ENCODE results near the gene PUM2.

The PUM2 gene

DNA sequence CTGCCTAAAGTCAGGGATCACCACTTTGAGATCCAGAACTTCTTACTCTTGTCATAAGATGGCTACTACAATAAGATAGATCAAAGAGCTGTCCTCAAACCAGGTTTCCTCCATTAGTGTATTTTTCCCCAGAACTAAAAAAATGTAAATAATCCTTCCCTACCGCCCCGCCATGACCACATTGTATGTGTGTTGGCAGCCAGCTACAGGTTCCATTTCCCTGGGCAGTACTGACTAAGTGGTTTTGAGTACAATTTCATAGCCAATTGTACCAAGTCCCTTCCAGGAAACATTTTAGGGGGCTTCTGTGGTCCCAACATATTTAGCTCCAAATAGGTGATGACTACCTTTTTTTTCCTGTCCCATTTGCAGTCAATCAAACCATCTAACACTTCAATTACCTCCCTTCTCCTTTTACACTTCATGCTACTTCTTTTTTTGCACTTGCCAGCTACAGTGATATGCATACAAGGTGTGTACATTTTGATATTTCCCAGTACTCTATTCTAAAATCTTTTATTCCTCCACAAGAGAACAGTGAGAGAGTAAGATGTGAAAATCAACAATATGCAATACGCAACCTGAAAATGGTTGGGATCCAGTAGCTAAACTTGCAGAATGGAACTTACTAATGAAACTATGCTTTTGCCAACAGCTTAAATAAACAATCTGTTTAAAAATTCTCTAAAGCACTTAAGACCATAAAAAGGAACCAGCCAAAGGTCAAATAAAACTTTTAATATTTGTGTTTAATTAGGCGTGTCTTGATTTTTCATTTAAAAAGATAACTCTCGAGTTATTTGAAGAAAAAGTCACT is 3.9 kb downstream of the PUM2 start:
- no peaks in the 10 kb centered on the region for H3K27me3 ChIP-seq (ENCODE audit: low read depth)
- peaks cover 18% of the 10 kb centered on the region for H3K4me1 ChIP-seq
- no peak overlapping the region for H3K4me3 ChIP-seq
- no peak for DNase-seq (ENCODE audit: low spot score in 2 of 2)
- in situ Hi-C loops (cut with MboI; ENCODE audit: low sequenced_read_pairs) = no loop called here
- H3K9me3 ChIP-seq = no peaks in the 10 kb centered on the region
- 0 out of 2 replicates have a peak, but pooled peaks cover 4% of the 10 kb centered on the region for H3K36me3 ChIP-seq (replicated peaks)

DNA sequence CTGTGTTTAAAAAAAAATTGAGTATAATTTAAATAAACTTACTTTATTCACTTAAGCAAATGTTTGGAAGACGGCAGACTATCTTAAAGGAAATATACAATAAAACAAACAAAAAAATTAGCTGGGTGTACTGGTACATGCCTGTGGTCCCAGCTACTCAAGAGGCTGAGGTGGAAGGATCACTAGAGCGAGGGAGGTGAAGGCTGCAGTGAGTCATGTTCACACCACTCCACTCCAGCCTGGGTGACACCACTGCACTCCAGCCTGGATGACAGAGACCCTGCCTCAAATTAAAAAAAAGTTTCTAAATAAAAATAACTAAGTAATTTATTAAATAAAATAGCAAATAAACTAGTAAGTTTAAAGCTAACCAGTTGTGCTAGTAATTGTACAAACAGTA is 7.5 kb downstream of the PUM2 start:
- no peak for DNase-seq (ENCODE audit: low spot score in 2 of 2)
- Histone ChIP-seq H3K4me3 (no peak overlapping the region), H3K27me3 (ENCODE audit: low read depth) (no peaks in the 10 kb centered on the region), H3K36me3 (replicated peaks) (0 out of 2 replicates have a peak, but pooled peaks cover under 1% of the 10 kb centered on the region), H3K9me3 (no peaks in the 10 kb centered on the region), H3K4me1 (peaks cover 13% of the 10 kb centered on the region)
- in situ Hi-C loops (cut with MboI; ENCODE audit: low sequenced_read_pairs) = no loop called here

DNA sequence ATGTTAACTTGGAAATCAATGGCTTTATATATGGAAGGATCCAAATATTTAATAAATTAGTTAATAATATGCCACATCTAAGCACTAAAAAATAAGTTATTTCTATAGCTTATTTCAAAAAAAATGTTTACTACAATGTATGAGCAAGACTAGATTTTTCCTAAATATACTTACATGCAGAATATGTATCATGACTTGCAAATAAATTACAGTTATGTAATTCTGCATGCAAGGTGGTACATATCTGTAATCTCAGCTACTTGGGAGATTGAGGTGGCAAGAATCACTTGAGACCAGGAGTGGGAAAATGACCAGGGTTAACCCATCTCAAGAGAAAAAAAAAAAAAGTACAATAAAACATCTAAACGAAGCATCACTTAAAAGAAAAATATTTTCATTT is 11.6 kb downstream of the PUM2 start:
- no peak for DNase-seq (ENCODE audit: low spot score in 2 of 2)
- Histone ChIP-seq H3K36me3 (replicated peaks) (no peaks in the 10 kb centered on the region), H3K4me1 (peaks cover 41% of the 10 kb centered on the region), H3K4me3 (no peak overlapping the region), H3K9me3 (no peaks in the 10 kb centered on the region), H3K27me3 (ENCODE audit: low read depth) (no peaks in the 10 kb centered on the region)
- in situ Hi-C loops (cut with MboI; ENCODE audit: low sequenced_read_pairs) = no loop called here

DNA sequence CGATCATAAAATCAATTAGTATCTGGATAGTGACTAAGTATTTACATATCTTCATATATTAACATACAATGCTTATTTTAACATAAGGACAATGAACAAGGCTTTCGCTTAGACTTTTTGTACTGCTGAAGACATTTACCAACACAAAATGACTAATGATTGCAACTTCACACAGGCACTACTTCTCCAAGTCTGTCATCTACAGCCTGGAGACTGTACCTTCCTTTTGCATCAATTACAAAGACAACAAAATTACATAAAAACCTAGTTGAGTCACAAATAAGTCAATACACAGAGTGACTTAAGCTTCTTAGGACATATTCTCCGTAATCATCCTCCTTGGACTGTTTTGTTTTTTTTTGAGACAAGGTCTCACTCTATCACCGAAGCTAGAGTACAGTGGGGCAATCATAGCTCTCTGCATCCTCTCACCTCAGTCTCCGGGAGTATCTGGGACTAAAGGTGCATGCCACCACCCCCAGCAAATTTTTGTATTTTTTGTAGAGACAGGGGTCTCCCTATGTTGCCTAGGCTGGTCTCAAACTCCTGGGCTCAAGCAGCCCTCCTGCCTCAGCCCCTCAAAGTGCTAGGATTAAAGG is 15.9 kb downstream of the PUM2 start:
- H3K27me3 ChIP-seq (ENCODE audit: low read depth) = no peaks in the 10 kb centered on the region
- peaks cover 2% of the 10 kb centered on the region; the same call in 1 of the 2 replicates for H3K36me3 ChIP-seq (replicated peaks)
- H3K4me1 ChIP-seq = peaks cover 42% of the 10 kb centered on the region
- H3K9me3 ChIP-seq = no peaks in the 10 kb centered on the region
- DNase-seq (ENCODE audit: low spot score in 2 of 2) = no peak
- in situ Hi-C loops (cut with MboI; ENCODE audit: low sequenced_read_pairs) = no loop called here
- no peak overlapping the region for H3K4me3 ChIP-seq

DNA sequence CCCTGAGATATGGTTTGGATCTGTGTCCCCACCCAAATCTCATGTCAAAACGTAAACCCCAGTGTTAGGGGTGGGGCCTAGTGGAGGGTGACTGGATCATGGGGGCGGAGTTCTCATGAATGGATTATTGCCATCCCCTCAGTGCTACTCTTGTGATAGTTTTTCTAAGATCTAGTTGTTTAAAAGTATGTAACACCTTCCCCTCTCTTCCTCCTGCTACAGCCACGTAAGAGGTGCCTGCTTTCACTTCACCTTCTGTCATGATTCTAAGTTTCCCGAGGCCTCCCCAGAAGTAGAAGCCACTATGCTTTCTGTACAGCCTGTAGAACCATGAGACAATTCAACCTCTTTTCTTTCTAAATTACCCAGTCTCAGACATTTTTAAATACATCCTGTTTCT is 16.9 kb downstream of the PUM2 start:
- no peak for DNase-seq (ENCODE audit: low spot score in 2 of 2)
- H3K4me1 ChIP-seq = peaks cover 42% of the 10 kb centered on the region
- no peaks in the 10 kb centered on the region for H3K27me3 ChIP-seq (ENCODE audit: low read depth)
- H3K36me3 ChIP-seq (replicated peaks) = peaks cover 2% of the 10 kb centered on the region; the same call in 1 of the 2 replicates
- in situ Hi-C loops (cut with MboI; ENCODE audit: low sequenced_read_pairs) = no loop called here
- H3K4me3 ChIP-seq = no peak overlapping the region
- H3K9me3 ChIP-seq = no peaks in the 10 kb centered on the region

DNA sequence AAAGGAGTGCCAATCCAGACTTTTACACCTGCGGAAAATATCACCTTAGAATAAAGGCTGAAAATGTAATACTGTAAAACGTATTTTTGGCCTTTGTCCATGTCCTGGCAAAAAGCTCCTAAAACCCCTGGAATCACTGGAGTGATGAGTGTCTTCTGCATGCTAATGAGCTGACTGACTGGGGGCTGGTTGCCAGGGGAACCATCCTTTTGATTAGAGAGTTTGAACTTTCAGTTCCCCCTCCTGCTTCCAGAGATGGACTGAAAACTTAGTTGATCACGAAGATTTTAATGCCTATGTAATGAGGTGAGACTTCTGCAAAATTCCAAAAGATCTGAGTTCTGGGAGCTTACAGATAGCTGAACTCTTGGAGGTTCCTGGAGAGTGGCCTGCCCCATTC is 20.5 kb downstream of the PUM2 start:
- DNase-seq (ENCODE audit: low spot score in 2 of 2) = no peak
- Histone ChIP-seq H3K4me1 (peaks cover 13% of the 10 kb centered on the region), H3K4me3 (no peak overlapping the region), H3K9me3 (no peaks in the 10 kb centered on the region), H3K27me3 (ENCODE audit: low read depth) (no peaks in the 10 kb centered on the region), H3K36me3 (replicated peaks) (peaks cover 7% of the 10 kb centered on the region)
- in situ Hi-C loops (cut with MboI; ENCODE audit: low sequenced_read_pairs) = no loop called here

DNA sequence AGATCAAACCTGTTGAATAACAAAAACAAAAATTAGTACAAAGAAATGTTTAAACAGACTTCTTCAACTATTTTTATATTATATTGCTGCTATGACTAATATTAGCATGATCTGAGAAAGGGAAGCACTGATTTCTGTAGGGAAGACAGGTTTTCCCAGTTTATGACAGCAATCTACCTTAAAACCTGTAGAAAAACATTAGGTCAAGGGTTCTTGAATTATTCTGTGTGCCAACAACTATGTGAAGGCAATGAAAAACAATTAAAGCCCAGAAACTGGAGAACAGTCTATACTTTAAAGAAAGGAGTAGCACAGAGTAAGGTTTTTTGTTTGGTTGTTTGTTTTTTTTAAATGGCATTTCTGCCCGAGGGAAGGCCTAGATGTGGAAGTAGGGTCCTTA is 23.3 kb downstream of the PUM2 start:
- no peaks in the 10 kb centered on the region; the same call in none of the 2 replicates for H3K4me1 ChIP-seq
- H3K4me3 ChIP-seq = no peak overlapping the region
- H3K27me3 ChIP-seq (ENCODE audit: low read depth) = no peaks in the 10 kb centered on the region
- DNase-seq (ENCODE audit: low spot score in 2 of 2) = no peak
- no peaks in the 10 kb centered on the region for H3K9me3 ChIP-seq
- in situ Hi-C loops (cut with MboI; ENCODE audit: low sequenced_read_pairs) = no loop called here
- peaks cover 20% of the 10 kb centered on the region for H3K36me3 ChIP-seq (replicated peaks)

DNA sequence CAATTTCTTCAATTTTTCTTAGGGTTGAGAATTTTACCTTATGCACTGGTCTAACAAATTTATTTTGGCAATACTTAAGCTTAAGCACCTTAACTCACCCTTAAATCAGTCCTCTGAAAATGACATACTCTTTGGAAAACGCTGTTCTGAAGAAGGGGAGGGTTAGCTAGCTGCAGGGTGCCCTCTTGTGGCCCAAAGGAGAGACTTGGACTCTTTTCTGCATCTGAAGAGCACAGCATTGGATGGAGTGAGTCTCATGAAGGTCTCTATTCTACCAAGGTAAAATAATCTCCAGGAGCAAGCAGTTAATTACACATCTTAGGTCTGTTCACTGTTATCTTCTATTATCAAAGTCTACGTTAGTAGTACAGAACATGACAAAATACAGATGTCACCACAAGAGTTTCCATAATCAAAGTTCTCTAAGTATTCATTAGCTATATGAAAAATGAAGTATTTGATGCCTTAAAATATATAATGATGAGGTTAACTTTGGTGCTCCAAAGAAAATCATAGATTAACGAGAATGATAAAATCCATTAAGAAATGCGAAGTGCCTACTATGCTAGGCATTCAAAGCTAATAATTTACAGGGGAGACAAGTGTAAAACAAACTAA is 24.4 kb downstream of the PUM2 start:
- Histone ChIP-seq H3K4me1 (peaks cover 10% of the 10 kb centered on the region), H3K4me3 (no peak overlapping the region), H3K36me3 (replicated peaks) (peaks cover 20% of the 10 kb centered on the region), H3K27me3 (ENCODE audit: low read depth) (no peaks in the 10 kb centered on the region), H3K9me3 (no peaks in the 10 kb centered on the region)
- in situ Hi-C loops (cut with MboI; ENCODE audit: low sequenced_read_pairs) = no loop called here
- peak; percentile 68 to 71 for DNase-seq (ENCODE audit: low spot score in 2 of 2)

DNA sequence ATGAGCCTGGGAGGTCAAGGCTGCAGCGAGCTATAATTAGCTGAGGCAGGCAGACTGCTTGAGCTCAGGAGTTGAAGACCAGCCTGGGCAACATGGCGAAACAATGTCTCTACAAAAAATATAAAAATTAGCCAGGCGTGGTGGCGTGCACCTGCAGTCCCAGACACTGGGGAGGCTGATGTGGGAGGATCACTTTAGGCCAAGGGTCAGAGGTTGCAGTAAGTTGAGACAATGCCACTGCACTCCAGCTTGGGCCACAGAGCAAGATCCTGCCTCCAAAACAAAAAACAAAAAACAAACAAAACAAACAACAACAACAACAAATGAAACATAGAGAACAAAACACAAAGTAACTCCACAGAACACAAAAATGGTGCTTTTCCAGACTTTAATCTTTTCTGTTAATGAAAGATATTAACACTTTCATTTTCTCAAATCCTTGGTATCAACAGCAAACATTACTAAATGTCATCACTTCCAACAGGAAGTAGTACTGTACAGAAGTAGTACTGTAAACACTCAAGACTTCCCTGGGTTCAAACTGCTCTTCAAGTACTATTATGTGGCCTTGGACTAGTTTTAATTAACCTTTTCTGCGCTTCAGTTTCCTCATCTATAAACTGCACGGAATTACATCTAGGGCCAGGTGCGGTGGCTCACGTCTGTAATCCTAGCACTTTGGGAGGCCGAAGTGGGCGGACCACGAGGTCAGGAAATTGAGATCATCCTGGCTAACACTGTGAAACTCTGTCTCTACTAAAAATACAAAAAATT is 27.9 kb downstream of the PUM2 start:
- Histone ChIP-seq H3K9me3 (no peaks in the 10 kb centered on the region), H3K4me1 (peaks cover 17% of the 10 kb centered on the region), H3K36me3 (replicated peaks) (peaks cover 39% of the 10 kb centered on the region), H3K27me3 (ENCODE audit: low read depth) (no peaks in the 10 kb centered on the region), H3K4me3 (no peak overlapping the region)
- in situ Hi-C loops (cut with MboI; ENCODE audit: low sequenced_read_pairs) = no loop called here
- no peak for DNase-seq (ENCODE audit: low spot score in 2 of 2)

DNA sequence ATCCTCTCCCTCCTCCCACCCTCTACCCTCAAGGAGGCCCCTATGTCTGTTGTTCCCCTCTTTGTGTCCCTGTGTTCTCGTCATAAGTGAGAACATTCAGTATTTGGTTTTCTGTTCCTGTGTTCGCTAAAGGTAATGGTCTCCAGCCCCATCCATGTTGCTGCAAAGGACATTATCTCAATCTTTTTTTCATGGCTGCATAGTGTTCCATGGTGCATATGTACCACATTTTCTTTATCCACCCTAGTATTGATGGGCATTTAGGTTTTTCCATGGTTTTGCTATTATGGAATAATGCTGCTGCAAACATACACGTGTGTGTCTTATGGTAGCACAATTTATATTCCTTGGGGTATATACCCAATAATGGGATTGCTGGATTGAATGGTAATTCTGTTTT is 33.0 kb downstream of the PUM2 start:
- no peak for DNase-seq (ENCODE audit: low spot score in 2 of 2)
- H3K36me3 ChIP-seq (replicated peaks) = peaks cover 45% of the 10 kb centered on the region
- no peaks in the 10 kb centered on the region for H3K27me3 ChIP-seq (ENCODE audit: low read depth)
- H3K4me3 ChIP-seq = no peak overlapping the region
- peaks cover 17% of the 10 kb centered on the region for H3K4me1 ChIP-seq
- in situ Hi-C loops (cut with MboI; ENCODE audit: low sequenced_read_pairs) = no loop called here
- no peaks in the 10 kb centered on the region for H3K9me3 ChIP-seq

DNA sequence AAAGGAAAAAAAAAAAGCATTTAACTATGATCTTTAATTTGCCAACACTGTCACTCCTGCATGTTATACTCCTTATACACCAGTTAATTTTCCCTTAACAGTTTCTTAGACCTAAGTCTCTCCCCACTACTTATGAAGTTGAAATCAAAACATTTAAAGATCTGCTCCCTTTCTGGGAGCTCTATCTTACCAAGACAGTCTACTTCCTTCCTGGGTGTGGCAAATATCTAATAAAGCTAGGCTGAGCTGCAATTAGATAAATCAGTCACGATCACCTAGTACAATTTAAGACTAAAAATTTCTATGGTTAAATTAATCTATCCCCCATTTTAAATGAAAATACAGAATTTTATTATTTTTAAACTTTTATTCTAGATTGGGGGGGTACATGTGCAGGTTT is 33.4 kb downstream of the PUM2 start:
- in situ Hi-C loops (cut with MboI; ENCODE audit: low sequenced_read_pairs) = no loop called here
- Histone ChIP-seq H3K4me3 (no peak overlapping the region), H3K27me3 (ENCODE audit: low read depth) (no peaks in the 10 kb centered on the region), H3K4me1 (peaks cover 16% of the 10 kb centered on the region), H3K9me3 (no peaks in the 10 kb centered on the region), H3K36me3 (replicated peaks) (peaks cover 48% of the 10 kb centered on the region)
- no peak for DNase-seq (ENCODE audit: low spot score in 2 of 2)

DNA sequence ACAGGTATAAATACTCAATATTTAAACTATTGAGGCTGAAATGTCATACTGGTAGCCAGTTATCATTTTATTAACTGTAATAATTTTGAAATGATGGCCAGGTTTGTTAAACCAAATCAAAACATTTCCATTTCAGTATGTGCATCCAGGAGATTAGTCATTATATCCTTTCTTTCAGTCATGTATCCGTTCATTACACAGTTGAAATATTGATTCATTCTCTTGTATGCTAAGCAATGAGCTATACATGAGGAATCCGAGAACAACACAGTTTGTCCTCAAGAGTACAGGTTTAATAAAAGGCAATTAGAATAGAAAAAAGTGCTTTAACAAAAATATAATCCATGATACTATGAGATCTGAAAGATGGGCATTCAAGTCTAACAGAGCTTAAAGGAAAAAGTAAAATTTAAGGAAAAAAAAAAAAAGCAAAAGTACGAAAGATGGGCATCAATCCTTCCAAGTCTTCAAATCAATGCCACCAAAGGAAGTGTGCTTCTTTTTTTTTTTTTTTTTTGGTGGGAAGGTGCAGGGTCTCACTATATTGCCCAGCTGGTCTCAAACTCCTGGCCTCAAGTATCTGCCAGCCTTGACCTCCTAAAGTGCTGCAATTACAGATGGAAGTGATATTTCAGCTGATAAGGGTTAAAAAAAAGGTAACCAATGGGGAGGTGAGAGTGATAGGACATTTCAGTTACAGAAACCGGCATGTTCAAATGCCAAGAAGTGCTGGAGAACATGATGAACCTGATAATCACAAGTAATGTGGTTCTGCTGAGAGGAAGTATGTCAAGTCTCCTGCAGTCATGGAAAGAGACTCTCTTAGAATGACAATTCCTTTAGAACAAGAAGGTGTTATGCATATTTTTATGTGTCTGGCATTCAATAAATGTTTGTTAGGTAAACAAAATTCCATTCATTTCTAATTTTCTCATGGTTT is 35.8 kb downstream of the PUM2 start:
- Histone ChIP-seq H3K4me1 (no peaks in the 10 kb centered on the region), H3K27me3 (ENCODE audit: low read depth) (no peaks in the 10 kb centered on the region), H3K36me3 (replicated peaks) (peaks cover 69% of the 10 kb centered on the region), H3K4me3 (no peak overlapping the region), H3K9me3 (no peaks in the 10 kb centered on the region)
- DNase-seq (ENCODE audit: low spot score in 2 of 2) = no peak
- in situ Hi-C loops (cut with MboI; ENCODE audit: low sequenced_read_pairs) = no loop called here

DNA sequence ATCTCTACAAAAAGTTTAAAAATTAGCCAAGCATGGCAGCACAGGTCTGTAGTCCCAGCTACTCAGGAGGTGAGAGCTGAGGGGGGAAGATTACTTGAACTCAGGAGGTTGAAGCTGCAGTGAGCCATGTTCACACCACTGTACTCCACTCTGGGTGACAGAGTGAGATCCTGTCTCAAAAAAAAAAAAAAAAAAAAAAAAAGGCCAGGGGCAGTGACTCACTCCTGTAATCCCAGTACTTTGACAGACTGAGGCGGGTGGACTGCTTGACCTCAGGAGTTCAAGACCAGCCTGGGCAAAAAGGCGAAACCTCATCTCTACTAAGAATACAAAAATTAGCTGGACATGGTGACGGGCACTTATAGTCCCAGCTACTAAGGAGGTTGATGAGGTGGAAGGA is 37.0 kb downstream of the PUM2 start:
- H3K4me1 ChIP-seq = no peaks in the 10 kb centered on the region
- in situ Hi-C loops (cut with MboI; ENCODE audit: low sequenced_read_pairs) = no loop called here
- peaks cover 61% of the 10 kb centered on the region for H3K36me3 ChIP-seq (replicated peaks)
- H3K27me3 ChIP-seq (ENCODE audit: low read depth) = no peaks in the 10 kb centered on the region
- no peak overlapping the region for H3K4me3 ChIP-seq
- DNase-seq (ENCODE audit: low spot score in 2 of 2) = no peak
- no peaks in the 10 kb centered on the region for H3K9me3 ChIP-seq

Measured in HAP-1 (cell line).